Suprapubic skin (tissue), 4 donors: ENCODE data around the gene CFAP119. TPM values are rescaled to one million over a fixed set of nuclear protein-coding genes. Genes with fewer than 3 reads are reported as not detected.

Source experiments
- DNase-seq, 2 donors: peaks; one replicate each; pipeline ENCODE4 v3.0.0-alpha.2; 2019; ENCODE audit warnings: low spot score in 2 of 2
- H3K27ac ChIP-seq: fragments of 200-600 bp; sonication (generic); one replicate; pipeline ENCODE4 v1.5.1; 2019
- H3K27me3 ChIP-seq: fragments of 200-600 bp; sonication (generic); one replicate; pipeline ENCODE4 v1.5.1; 2019
- H3K36me3 ChIP-seq: fragments of 200-600 bp; sonication (generic); one replicate; pipeline ENCODE4 v1.5.1; 2019
- H3K4me1 ChIP-seq: fragments of 200-600 bp; sonication (generic); one replicate; pipeline ENCODE4 v1.5.1; 2019
- H3K4me3 ChIP-seq: fragments of 200-600 bp; sonication (generic); one replicate; pipeline ENCODE4 v1.5.1; 2019; ENCODE audit warnings: mild to moderate bottlenecking
- H3K9me3 ChIP-seq: fragments of 200-600 bp; sonication (generic); one replicate; pipeline ENCODE4 v1.5.1; 2019
- EP300 ChIP-seq: sonication (generic); formaldehyde crosslinking; IDR thresholded peaks from one replicate; pipeline ENCODE4 v1.6.1; 2017; ENCODE audit warnings: antibody characterized with exemption
- POLR2A ChIP-seq, 2 donors: fragments of 450-650 bp; IDR thresholded peaks; one replicate each; pipeline ENCODE4 v1.6.1; 2017; ENCODE audit warnings: antibody characterized with exemption in 2 of 2, mild to moderate bottlenecking in 2 of 2, moderate library complexity in 2 of 2
- POLR2AphosphoS5 ChIP-seq, 3 donors: sonication (generic); formaldehyde crosslinking; IDR thresholded peaks; one replicate each; pipeline ENCODE4 v1.6.1; 2017; ENCODE audit warnings: antibody characterized with exemption in 3 of 3
- WGBS: methylation state at CpG from one replicate; pipeline ENCODE4 v1.1.5; 2018; 5-methylcytosine and 5-hydroxymethylcytosine counted together
- total RNA-seq, 4 donors: library from RNA; depleted of rRNA; stranded (reverse); fragments of >200 nt; gene quantifications; one replicate each; pipeline ENCODE4 v1.1.0, GENCODE V29; 2016
- TF ChIP-seq, protein P1 (sequence below), 2 donors: fragments of 200-600 bp in 1 of 2; fragments of 450-650 bp in 1 of 2; sonication (generic) in 1 of 2; IDR thresholded peaks; one replicate each; pipeline ENCODE4 v1.5.1; 2016 to 2019; ENCODE audit warnings: antibody characterized with exemption in 2 of 2, mild to moderate bottlenecking in 1 of 2, moderate library complexity in 1 of 2

CFAP119 gene
- total RNA-seq, 4 donors from 2014 or later = 3.8 to 6.7 (median 5.0) TPM

DNA sequence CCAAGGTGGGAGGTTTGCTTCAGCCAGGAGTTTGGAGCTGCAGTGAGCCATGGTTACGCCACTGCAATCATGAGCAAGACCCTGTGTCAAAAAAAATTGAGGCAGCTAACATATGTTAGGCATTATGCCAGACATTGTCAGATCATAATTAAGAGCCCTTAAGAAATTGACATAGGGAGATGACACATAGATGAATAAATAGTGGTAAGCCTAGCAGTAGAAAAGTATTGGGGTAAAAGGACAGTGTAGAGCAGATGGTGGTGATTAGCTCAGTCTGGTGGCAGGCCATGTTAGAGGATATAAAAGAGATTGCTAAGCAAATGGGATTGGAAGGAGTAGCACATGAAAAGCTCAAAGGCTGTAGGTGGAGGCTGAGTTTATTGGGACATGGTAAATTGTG lies 40.3 kb downstream of the CFAP119 start:
- peaks cover 96% of the 10 kb centered on the region for H3K36me3 ChIP-seq
- TF ChIP-seq, protein P1, sequence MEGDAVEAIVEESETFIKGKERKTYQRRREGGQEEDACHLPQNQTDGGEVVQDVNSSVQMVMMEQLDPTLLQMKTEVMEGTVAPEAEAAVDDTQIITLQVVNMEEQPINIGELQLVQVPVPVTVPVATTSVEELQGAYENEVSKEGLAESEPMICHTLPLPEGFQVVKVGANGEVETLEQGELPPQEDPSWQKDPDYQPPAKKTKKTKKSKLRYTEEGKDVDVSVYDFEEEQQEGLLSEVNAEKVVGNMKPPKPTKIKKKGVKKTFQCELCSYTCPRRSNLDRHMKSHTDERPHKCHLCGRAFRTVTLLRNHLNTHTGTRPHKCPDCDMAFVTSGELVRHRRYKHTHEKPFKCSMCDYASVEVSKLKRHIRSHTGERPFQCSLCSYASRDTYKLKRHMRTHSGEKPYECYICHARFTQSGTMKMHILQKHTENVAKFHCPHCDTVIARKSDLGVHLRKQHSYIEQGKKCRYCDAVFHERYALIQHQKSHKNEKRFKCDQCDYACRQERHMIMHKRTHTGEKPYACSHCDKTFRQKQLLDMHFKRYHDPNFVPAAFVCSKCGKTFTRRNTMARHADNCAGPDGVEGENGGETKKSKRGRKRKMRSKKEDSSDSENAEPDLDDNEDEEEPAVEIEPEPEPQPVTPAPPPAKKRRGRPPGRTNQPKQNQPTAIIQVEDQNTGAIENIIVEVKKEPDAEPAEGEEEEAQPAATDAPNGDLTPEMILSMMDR (IDR thresholded peaks at IDR 0.05) = no peak
- no peak for TF ChIP-seq EP300
- no peak for TF ChIP-seq POLR2A (IDR thresholded peaks at IDR 0.05)
- no peak for TF ChIP-seq POLR2AphosphoS5 (IDR thresholded peaks at IDR 0.05)
- no peak for DNase-seq

DNA sequence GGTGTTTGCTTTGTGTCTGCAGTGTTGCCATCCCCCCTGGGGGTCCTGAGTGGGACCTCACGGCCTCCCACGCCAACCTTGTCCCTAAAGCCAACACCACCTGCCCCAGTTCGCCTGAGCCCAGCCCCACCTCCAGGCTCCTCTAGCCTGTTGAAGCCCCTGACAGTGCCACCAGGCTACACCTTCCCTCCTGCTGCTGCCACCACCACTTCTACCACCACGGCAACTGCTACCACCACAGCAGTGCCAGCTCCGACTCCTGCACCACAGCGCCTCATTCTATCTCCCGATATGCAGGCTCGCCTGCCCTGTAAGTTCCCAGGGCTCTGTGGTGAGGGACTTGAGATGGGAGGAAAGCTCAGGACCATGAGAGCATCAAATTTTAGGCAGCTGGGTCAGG lies 40.7 kb downstream of the CFAP119 start:
- H3K4me1 ChIP-seq = no peaks in the 10 kb centered on the region
- H3K27ac ChIP-seq = no peak overlapping the region
- peaks cover 96% of the 10 kb centered on the region for H3K36me3 ChIP-seq
- no peaks in the 10 kb centered on the region for H3K9me3 ChIP-seq
- H3K27me3 ChIP-seq = no peaks in the 10 kb centered on the region
- no peak overlapping the region for H3K4me3 ChIP-seq
- no peak for TF ChIP-seq POLR2AphosphoS5 (IDR thresholded peaks at IDR 0.05)
- TF ChIP-seq, protein P1 (IDR thresholded peaks at IDR 0.05) = no peak
- no peak for TF ChIP-seq EP300
- TF ChIP-seq POLR2A (IDR thresholded peaks at IDR 0.05) = no peak
- 94% methylated on average over 8 of the region's 8 CpGs for WGBS
- no peak for DNase-seq

More for the DNA sequence above, 40.3 kb downstream of the CFAP119 start:
- no peak overlapping the region for H3K4me3 ChIP-seq
- H3K27ac ChIP-seq = no peak overlapping the region
- H3K9me3 ChIP-seq = no peaks in the 10 kb centered on the region
- no peaks in the 10 kb centered on the region for H3K4me1 ChIP-seq
- no peaks in the 10 kb centered on the region for H3K27me3 ChIP-seq
- 95% methylated on average over 1 of the region's 1 CpG for WGBS

DNA sequence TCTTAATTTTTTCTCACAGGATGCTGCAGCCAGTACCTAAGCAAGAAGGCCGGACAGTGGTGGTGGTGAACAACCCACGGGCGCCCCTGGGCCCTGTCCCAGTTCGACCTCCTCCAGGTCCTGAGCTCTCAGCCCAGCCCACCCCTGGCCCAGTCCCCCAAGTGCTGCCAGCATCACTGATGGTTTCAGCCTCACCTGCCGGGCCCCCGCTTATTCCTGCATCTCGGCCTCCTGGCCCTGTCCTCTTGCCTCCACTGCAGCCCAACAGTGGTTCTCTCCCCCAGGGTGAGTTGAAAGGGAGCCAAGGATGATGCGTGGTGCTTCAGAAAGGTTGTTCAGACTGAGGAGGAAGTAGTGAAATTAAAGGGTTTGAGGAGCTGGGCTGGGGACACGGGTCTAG lies 41.2 kb downstream of the CFAP119 start:
- 88% methylated on average over 8 of the region's 9 CpGs for WGBS
- no peak for DNase-seq

DNA sequence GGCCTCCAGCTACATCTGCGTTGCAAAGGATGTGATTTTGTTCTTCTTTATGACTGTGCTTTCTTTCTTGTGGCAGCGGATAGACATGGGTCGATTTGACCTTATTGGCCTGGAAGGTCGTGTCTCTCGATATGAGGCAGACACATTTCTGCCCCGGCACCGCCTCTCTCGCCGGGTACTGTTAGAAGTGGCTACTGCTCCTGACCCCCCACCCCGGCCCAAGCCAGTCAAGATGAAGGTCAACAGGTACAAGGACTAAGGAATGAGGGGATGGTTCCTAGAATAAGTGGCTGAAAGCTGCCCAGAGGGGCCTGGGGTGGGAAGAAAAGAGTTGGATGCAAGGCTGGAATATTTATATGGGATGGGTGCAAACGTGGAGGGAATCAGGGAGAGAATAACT lies 41.8 kb downstream of the CFAP119 start:
- TF ChIP-seq POLR2AphosphoS5 (IDR thresholded peaks at IDR 0.05) (no peak), POLR2A (IDR thresholded peaks at IDR 0.05) (no peak), EP300 (no peak)
- TF ChIP-seq, protein P1 (IDR thresholded peaks at IDR 0.05) = no peak
- 93% methylated on average over 11 of the region's 11 CpGs for WGBS
- H3K4me1 ChIP-seq = no peaks in the 10 kb centered on the region
- H3K27me3 ChIP-seq = no peaks in the 10 kb centered on the region
- H3K36me3 ChIP-seq = peaks cover 97% of the 10 kb centered on the region
- no peak overlapping the region for H3K27ac ChIP-seq
- H3K9me3 ChIP-seq = no peaks in the 10 kb centered on the region
- no peak for DNase-seq
- no peak overlapping the region for H3K4me3 ChIP-seq

More for the DNA sequence above, 41.2 kb downstream of the CFAP119 start:
- no peak for TF ChIP-seq POLR2AphosphoS5 (IDR thresholded peaks at IDR 0.05)
- TF ChIP-seq EP300 = no peak
- TF ChIP-seq POLR2A (IDR thresholded peaks at IDR 0.05) = no peak
- TF ChIP-seq, protein P1 (IDR thresholded peaks at IDR 0.05) = no peak
- Histone ChIP-seq H3K4me3 (no peak overlapping the region), H3K27me3 (no peaks in the 10 kb centered on the region), H3K9me3 (no peaks in the 10 kb centered on the region), H3K4me1 (no peaks in the 10 kb centered on the region), H3K27ac (no peak overlapping the region), H3K36me3 (peaks cover 97% of the 10 kb centered on the region)

DNA sequence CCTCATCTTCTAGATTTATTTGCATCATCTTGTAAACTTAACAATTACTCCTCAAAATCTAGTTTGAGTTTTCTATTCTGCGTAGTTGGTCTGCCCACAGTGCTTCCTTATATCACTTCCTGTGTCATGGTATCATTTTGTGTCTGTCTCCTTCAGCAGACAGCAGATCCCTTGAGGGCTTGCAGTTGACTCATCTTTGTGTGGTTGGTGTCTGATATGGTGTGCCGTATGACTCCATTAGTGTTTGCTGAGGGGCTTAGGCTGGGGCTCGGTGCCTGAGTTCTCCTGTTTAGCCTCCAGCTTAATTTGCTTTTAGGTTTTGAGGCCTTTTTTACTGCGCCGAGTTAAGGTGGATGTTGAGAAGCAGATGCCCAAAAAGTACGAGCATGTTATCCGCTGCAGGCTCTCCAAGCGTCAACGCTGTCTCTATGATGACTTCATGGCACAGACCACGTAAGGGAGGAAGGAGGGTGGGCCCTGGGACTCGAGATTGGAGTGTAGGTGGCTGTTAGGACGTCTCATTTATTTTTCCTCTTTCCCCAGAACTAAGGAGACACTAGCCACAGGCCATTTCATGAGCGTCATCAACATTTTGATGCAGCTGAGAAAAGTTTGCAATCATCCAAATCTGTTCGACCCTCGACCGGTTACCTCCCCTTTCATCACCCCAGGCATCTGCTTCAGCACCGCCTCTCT lies 46.0 kb downstream of the CFAP119 start:
- no peak for DNase-seq
- Histone ChIP-seq H3K4me1 (no peaks in the 10 kb centered on the region), H3K27me3 (no peaks in the 10 kb centered on the region), H3K9me3 (no peaks in the 10 kb centered on the region), H3K27ac (no peak overlapping the region), H3K36me3 (peaks cover 97% of the 10 kb centered on the region), H3K4me3 (no peak overlapping the region)
- TF ChIP-seq, protein P1 (IDR thresholded peaks at IDR 0.05) = no peak
- TF ChIP-seq POLR2A (IDR thresholded peaks at IDR 0.05) (no peak), POLR2AphosphoS5 (IDR thresholded peaks at IDR 0.05) (no peak), EP300 (no peak)
- WGBS = 87% methylated on average over 17 of the region's 17 CpGs
